Esophagus squamous epithelium (tissue), 4 donors: Measurements from ENCODE around the gene PEX6.

ENCODE experiments used
- CTCF ChIP-seq, 6 experiments: fragments of 450-650 bp in 4 of 6; fragments of 200-600 bp in 2 of 6; sonication (generic) in 2 of 6; IDR thresholded peaks; one replicate each; pipeline ENCODE4 v1.5.1; 2016 to 2019; ENCODE audit warnings: antibody characterized with exemption in 6 of 6, mild to moderate bottlenecking in 4 of 6, moderate library complexity in 4 of 6
- POLR2A ChIP-seq, 4 donors: fragments of 450-650 bp; IDR thresholded peaks; one replicate each; pipeline ENCODE4 v1.6.1; 2017; ENCODE audit warnings: antibody characterized with exemption in 4 of 4, mild to moderate bottlenecking in 4 of 4, moderate library complexity in 3 of 4

- TF ChIP-seq CTCF (IDR thresholded peaks at IDR 0.05): no peak
- no peak for TF ChIP-seq POLR2A (IDR thresholded peaks at IDR 0.05)
These were observed 10.2 kb downstream of the PEX6 start for GRCh38 chr6:42968783-42969182.
